ENCODE measurements around the gene ANTXR2.
"Not testable (repeated sequence)": the region's sequence is repeated elsewhere in the genome, so short reads cannot be mapped to it uniquely, and the experiment has no call there.

The ANTXR2 gene

GRCh38 chr4:80072744-80073472 lies at the start of gene ANTXR2:
Gene ANTXR2, minus strand, starts transcription at chr4:80073229. Its CDS starts 669 bp downstream, at chr4:80072560.
- DNase-seq (ENCODE audit: extremely low read depth in 1 of 2, low read depth in 1 of 2): peak in 1 of 2 donors; percentile 35

- DNase-seq (ENCODE audit: extremely low read depth in 1 of 2, low read depth in 1 of 2): not testable (repeated sequence)
Measured at GRCh38 chr4:80121815-80122214, 48.8 kb upstream of the ANTXR2 start.

- DNase-seq (ENCODE audit: extremely low read depth in 1 of 2, low read depth in 1 of 2): not testable (repeated sequence)
Measured at GRCh38 chr4:80119620-80120019, 46.6 kb upstream of the ANTXR2 start.

GRCh38 chr4:80116516-80116915 lies 43.5 kb upstream of the ANTXR2 start:
- no peak for DNase-seq (ENCODE audit: extremely low read depth in 1 of 2, low read depth in 1 of 2)

GRCh38 chr4:80115368-80116181 lies 42.5 kb upstream of the ANTXR2 start:
- no peak for DNase-seq (ENCODE audit: extremely low read depth in 1 of 2, low read depth in 1 of 2)

- DNase-seq (ENCODE audit: extremely low read depth in 1 of 2, low read depth in 1 of 2): no peak
Measured at GRCh38 chr4:80114732-80115265, 41.8 kb upstream of the ANTXR2 start.

- no peak for DNase-seq (ENCODE audit: extremely low read depth in 1 of 2, low read depth in 1 of 2)
Measured at GRCh38 chr4:80113615-80114014, 40.6 kb upstream of the ANTXR2 start.

- DNase-seq (ENCODE audit: extremely low read depth in 1 of 2, low read depth in 1 of 2): no peak
Measured at GRCh38 chr4:80112236-80112635, 39.2 kb upstream of the ANTXR2 start.

GRCh38 chr4:80111276-80111675 lies 38.2 kb upstream of the ANTXR2 start:
- no peak for DNase-seq (ENCODE audit: extremely low read depth in 1 of 2, low read depth in 1 of 2)

- DNase-seq (ENCODE audit: extremely low read depth in 1 of 2, low read depth in 1 of 2): no peak
Measured at GRCh38 chr4:80107374-80107773, 34.3 kb upstream of the ANTXR2 start.

GRCh38 chr4:80104927-80105326 lies 31.9 kb upstream of the ANTXR2 start:
- no peak for DNase-seq (ENCODE audit: extremely low read depth in 1 of 2, low read depth in 1 of 2)

GRCh38 chr4:80103629-80104028 lies 30.6 kb upstream of the ANTXR2 start:
- DNase-seq (ENCODE audit: extremely low read depth in 1 of 2, low read depth in 1 of 2): no peak

- no peak for DNase-seq (ENCODE audit: extremely low read depth in 1 of 2, low read depth in 1 of 2)
Measured at GRCh38 chr4:80101792-80102116, 28.7 kb upstream of the ANTXR2 start.

GRCh38 chr4:80101071-80101791 lies 28.2 kb upstream of the ANTXR2 start:
- DNase-seq (ENCODE audit: extremely low read depth in 1 of 2, low read depth in 1 of 2): no peak

GRCh38 chr4:80099671-80100070 lies 26.6 kb upstream of the ANTXR2 start:
- no peak for DNase-seq (ENCODE audit: extremely low read depth in 1 of 2, low read depth in 1 of 2)

- DNase-seq (ENCODE audit: extremely low read depth in 1 of 2, low read depth in 1 of 2): no peak
Measured at GRCh38 chr4:80098635-80099034, 25.6 kb upstream of the ANTXR2 start.

GRCh38 chr4:80097400-80098177 lies 24.6 kb upstream of the ANTXR2 start:
- DNase-seq (ENCODE audit: extremely low read depth in 1 of 2, low read depth in 1 of 2): no peak

GRCh38 chr4:80096175-80096850 lies 23.3 kb upstream of the ANTXR2 start:
- DNase-seq (ENCODE audit: extremely low read depth in 1 of 2, low read depth in 1 of 2): no peak

- DNase-seq (ENCODE audit: extremely low read depth in 1 of 2, low read depth in 1 of 2): no peak
Measured at GRCh38 chr4:80094191-80094590, 21.2 kb upstream of the ANTXR2 start.

- DNase-seq (ENCODE audit: extremely low read depth in 1 of 2, low read depth in 1 of 2): no peak
Measured at GRCh38 chr4:80093563-80093962, 20.5 kb upstream of the ANTXR2 start.

All from stimulated activated CD8-positive, alpha-beta memory T cell treated with anti-CD3 and anti-CD28 coated beads, Interleukin-7, amount 100 ng/mL, for 48 hours (primary cell).